C4-2B (cell line): ENCODE measurements around the gene PEMT.
"Not testable (repeated sequence)": the region's sequence is repeated elsewhere in the genome, so short reads cannot be mapped to it uniquely, and the experiment has no call there.

Experiments used
- H3K27ac ChIP-seq: fragments of 450-650 bp; 2 replicates; pipeline ENCODE4 v1.5.1; 2017
- ZFX ChIP-seq: fragments of 450-650 bp; IDR thresholded peaks from 2 replicates; pipeline ENCODE4 v1.6.1; 2017
- TF ChIP-seq, protein P1 (sequence below): fragments of 450-650 bp; conservative IDR thresholded peaks from 2 replicates; pipeline ENCODE4 v1.5.1; 2017; ENCODE audit warnings: mild to moderate bottlenecking

Gene PEMT

DNA sequence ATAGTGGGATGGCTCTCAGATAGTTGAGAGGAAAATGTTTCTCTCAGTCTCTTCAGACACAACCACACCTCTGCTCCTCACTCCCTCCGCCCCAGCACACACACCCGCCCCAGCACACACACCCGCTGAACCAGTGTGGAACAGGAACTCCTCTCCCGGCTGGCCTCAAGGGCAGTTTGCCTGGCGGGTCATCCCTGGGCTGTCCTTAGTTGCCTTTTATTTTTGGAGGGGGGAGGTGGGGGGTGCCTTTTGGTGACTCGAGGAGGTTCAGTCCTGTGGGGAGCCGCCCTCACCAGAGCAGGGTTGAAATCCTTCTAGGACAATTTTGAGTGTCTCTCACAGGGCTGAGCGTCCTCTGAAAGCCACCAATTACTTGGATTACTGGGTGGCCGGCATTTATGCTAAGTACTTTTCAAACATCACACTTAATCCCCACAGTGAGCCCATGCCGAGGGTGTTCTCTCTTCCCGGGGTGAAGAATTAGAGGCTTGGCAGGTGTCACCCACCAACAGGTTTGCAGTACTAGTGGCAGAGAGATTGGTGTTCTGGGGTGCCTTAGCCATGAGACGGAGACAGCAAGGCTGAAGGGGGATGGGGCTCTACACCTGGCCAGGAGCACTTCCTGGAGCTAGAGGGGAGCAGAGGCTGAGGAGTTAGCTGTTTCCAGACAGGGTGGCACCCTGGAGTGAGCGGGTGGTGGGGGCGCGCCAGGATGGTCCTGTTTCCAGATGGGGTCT is 98.1 kb downstream of the PEMT start:
- no peak for TF ChIP-seq ZFX
- TF ChIP-seq, protein P1, sequence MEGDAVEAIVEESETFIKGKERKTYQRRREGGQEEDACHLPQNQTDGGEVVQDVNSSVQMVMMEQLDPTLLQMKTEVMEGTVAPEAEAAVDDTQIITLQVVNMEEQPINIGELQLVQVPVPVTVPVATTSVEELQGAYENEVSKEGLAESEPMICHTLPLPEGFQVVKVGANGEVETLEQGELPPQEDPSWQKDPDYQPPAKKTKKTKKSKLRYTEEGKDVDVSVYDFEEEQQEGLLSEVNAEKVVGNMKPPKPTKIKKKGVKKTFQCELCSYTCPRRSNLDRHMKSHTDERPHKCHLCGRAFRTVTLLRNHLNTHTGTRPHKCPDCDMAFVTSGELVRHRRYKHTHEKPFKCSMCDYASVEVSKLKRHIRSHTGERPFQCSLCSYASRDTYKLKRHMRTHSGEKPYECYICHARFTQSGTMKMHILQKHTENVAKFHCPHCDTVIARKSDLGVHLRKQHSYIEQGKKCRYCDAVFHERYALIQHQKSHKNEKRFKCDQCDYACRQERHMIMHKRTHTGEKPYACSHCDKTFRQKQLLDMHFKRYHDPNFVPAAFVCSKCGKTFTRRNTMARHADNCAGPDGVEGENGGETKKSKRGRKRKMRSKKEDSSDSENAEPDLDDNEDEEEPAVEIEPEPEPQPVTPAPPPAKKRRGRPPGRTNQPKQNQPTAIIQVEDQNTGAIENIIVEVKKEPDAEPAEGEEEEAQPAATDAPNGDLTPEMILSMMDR, result no peak
- H3K27ac ChIP-seq, result peak overlapping the region; percentile 4; the same call in 1 of the 2 replicates

- TF ChIP-seq, protein P1, result no peak
- no peak for TF ChIP-seq ZFX
- no peak overlapping the region for H3K27ac ChIP-seq
Measured at GRCh38 chr17:17492571-17492970, 98.9 kb downstream of the PEMT start.

DNA sequence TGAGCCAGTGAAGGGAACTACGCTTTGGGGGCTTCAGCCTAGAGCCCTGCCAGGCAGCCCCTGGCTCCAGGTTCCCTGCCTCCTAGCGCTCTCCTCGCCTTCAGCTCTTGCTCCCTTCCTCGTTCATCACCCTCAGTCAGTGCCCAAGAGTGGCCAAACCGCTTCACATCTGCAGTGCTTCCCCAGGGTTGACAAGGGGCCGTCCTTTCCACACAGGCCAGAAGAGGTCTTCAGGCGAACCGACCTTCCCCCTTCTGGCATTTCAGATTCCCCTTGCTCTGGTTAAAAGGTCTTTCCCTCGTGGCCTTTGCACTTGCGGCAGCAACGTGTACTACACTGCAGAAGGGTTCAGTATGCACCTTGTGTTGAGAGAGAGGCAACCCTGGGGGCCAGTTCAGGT is 99.4 kb downstream of the PEMT start:
- no peak for TF ChIP-seq ZFX
- TF ChIP-seq, protein P1, result no peak
- no peak overlapping the region for H3K27ac ChIP-seq

- no peak overlapping the region for H3K27ac ChIP-seq
- TF ChIP-seq, protein P1, result no peak
- no peak for TF ChIP-seq ZFX
Measured at GRCh38 chr17:17491546-17491988, 99.9 kb downstream of the PEMT start.

- no peak for TF ChIP-seq ZFX
- TF ChIP-seq, protein P1, result no peak
- no peak overlapping the region for H3K27ac ChIP-seq
Measured at GRCh38 chr17:17491031-17491471, 100.5 kb downstream of the PEMT start.

DNA sequence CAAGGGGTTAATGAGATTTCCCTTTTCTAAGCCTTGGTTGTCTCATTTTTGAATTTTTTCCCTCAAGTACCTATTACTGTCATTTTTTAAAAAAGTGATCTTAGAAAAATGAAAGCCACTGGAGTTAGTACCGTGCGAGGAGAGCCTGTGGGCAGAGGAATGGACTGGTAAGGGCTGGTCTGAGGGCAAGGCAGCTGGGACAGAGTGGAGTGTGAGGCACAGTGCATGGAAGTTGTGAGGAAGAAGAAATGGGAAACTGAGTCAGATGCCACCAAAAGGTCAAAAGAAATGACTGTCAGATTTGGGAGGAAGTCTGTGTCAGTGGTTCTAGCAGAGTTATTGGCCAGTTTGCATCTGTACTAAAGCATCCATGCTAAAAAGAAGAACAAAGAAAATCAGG is 103.5 kb downstream of the PEMT start:
- no peak for TF ChIP-seq ZFX
- TF ChIP-seq, protein P1, result no peak
- H3K27ac ChIP-seq, result no peak overlapping the region

DNA sequence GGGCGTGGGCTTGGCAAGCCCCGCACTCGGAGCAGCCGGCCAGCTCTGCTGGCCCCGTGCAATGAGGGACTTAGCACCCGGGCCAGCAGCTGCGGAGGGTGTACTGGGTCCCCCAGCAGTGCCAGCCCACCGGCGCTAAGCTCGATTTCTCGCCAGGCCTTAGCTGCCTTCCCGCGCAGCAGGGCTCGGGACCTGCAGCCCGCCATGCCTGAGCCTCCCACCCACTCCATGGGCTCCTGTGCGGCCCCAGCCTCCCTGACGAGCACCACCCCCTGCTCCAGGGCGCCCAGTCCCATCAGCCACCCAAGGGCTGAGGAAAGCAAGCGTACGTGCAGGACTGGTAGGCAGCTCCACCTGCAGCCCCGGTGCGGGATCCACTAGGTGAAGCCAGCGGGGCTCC is 105.1 kb downstream of the PEMT start:
- H3K27ac ChIP-seq, result not testable (repeated sequence)

DNA sequence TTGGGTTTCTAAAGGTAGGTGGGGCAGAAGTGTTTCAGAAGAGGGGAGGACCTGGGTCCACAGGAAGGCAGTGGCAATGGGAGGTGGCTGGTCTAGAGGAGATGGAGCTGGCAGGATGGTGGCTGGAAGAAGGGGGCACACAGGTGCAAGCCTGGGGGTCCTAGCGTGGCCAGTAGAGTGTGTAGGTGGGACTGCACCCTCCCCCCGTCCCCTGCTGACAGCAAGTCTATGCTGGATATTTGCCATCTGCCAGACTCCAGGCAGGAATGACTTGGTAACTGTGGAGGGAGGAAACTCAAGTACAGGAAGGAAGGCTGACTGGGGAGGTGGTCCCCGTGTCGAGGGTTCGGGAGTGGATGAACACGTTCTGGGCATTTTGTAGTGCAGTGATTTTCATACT is 106.1 kb downstream of the PEMT start:
- TF ChIP-seq ZFX, result no peak
- TF ChIP-seq, protein P1, result no peak
- H3K27ac ChIP-seq, result no peak overlapping the region
